GM21360 (cell line): ENCODE measurements around the gene ATP6V0B.

Experiments
- ATAC-seq: cut with Tn5 transposase; IDR thresholded peaks from one replicate; pipeline ENCODE4 v1.9.1; 2021; ENCODE audit warnings: mild to moderate bottlenecking, moderate library complexity; ENCODE audit not compliant: unreplicated experiment

The ATP6V0B gene

GRCh38 chr1:43999455-43999854 is 24.7 kb downstream of the ATP6V0B start:
- no peak for ATAC-seq

GRCh38 chr1:44000122-44000665 is 25.4 kb downstream of the ATP6V0B start:
- ATAC-seq, result no peak

- no peak for ATAC-seq
Measured at GRCh38 chr1:44002165-44002564, 27.4 kb downstream of the ATP6V0B start.

- no peak for ATAC-seq
Measured at GRCh38 chr1:44002606-44003157, 27.9 kb downstream of the ATP6V0B start.

- no peak for ATAC-seq
Measured at GRCh38 chr1:44008259-44008658, 33.5 kb downstream of the ATP6V0B start.

- ATAC-seq, result no peak
Measured at GRCh38 chr1:44010935-44011471, 36.2 kb downstream of the ATP6V0B start.

- ATAC-seq, result no peak
Measured at GRCh38 chr1:44012404-44012803, 37.6 kb downstream of the ATP6V0B start.

- ATAC-seq, result no peak
Measured at GRCh38 chr1:44012941-44013609, 38.3 kb downstream of the ATP6V0B start.

- no peak for ATAC-seq
Measured at GRCh38 chr1:44013949-44014348, 39.2 kb downstream of the ATP6V0B start.

- no peak for ATAC-seq
Measured at GRCh38 chr1:44014365-44015104, 39.8 kb downstream of the ATP6V0B start.

- no peak for ATAC-seq
Measured at GRCh38 chr1:44015206-44015605, 40.4 kb downstream of the ATP6V0B start.

- ATAC-seq, result no peak
Measured at GRCh38 chr1:44016041-44016889, 41.5 kb downstream of the ATP6V0B start.

- no peak for ATAC-seq
Measured at GRCh38 chr1:44016890-44017400, 42.2 kb downstream of the ATP6V0B start.

- ATAC-seq, result no peak
Measured at GRCh38 chr1:44019466-44019948, 44.7 kb downstream of the ATP6V0B start.

GRCh38 chr1:44020464-44020863 is 45.7 kb downstream of the ATP6V0B start:
- ATAC-seq, result no peak

- no peak for ATAC-seq
Measured at GRCh38 chr1:44021156-44021555, 46.4 kb downstream of the ATP6V0B start.

GRCh38 chr1:44021581-44022321 is 47.0 kb downstream of the ATP6V0B start:
- ATAC-seq, result no peak

- ATAC-seq, result no peak
Measured at GRCh38 chr1:44024031-44024902, 49.5 kb downstream of the ATP6V0B start.
